Measurements from ENCODE around the gene PIK3AP1. TPM values are rescaled to one million over a fixed set of nuclear protein-coding genes. Genes with fewer than 3 reads are reported as not detected.

PIK3AP1 gene
- total RNA-seq, 1 experiment from 2014 or later, result 1.7 TPM

- H2AK5ac ChIP-seq (ENCODE audit: insufficient read length, low read length), result no peak overlapping the region
- H2BK120ac ChIP-seq (ENCODE audit: low read depth, low read length, poor library complexity, severe bottlenecking), result no peak overlapping the region
- H2BK5ac ChIP-seq (ENCODE audit: insufficient read length, low read length), result no peak overlapping the region
- Mint-ChIP-seq H3K9me3 (peaks cover 3 to 8% of the 10 kb centered on the region in 2 experiments; a peak in 4 of 5 replicates), H3K36me3 (ENCODE audit: insufficient read depth in 1 of 3, low read depth in 3 of 3) (peaks cover 3 to 10% (median 5%) of the 10 kb centered on the region in 3 experiments; a peak in 6 of 7 replicates), H3K4me3 (no peak overlapping the region), H3K27ac (peak overlapping the region in 1 of 3 experiments; percentile 34; a peak in 3 of 7 replicates), H3K27me3 (ENCODE audit: low read depth) (no peaks in the 10 kb centered on the region), H3K4me1 (peaks cover 0 to 5% of the 10 kb centered on the region in 2 experiments; a peak in 2 of 4 replicates)
- H3K79me2 ChIP-seq (ENCODE audit: insufficient read depth, low read length), result no peaks in the 10 kb centered on the region
- no peak overlapping the region for H3K18ac ChIP-seq (ENCODE audit: insufficient read length, low read depth, low read length)
- H2BK12ac ChIP-seq (ENCODE audit: insufficient read length, low read depth, low read length), result no peak overlapping the region
- no peak overlapping the region for H4K8ac ChIP-seq (replicated peaks; ENCODE audit: insufficient read length, low read depth, low read length)
- H4K5ac ChIP-seq (ENCODE audit: insufficient read length, low read depth, low read length), result no peak overlapping the region
- H3K79me1 ChIP-seq (ENCODE audit: insufficient read depth, low read depth, low read length, poor library complexity, severe bottlenecking), result no peaks in the 10 kb centered on the region
- H3K56ac ChIP-seq (ENCODE audit: insufficient read length, low read depth, low read length), result no peak overlapping the region
- H2BK15ac ChIP-seq (ENCODE audit: low read depth, low read length), result no peak overlapping the region
- no peak overlapping the region for H3K4ac ChIP-seq (ENCODE audit: low read depth, low read length)
- H2BK20ac ChIP-seq (ENCODE audit: low read depth, low read length, poor library complexity, severe bottlenecking), result no peak overlapping the region
- H3K23me2 ChIP-seq (ENCODE audit: insufficient read length, low read depth, low read length, poor library complexity, severe bottlenecking), result no peaks in the 10 kb centered on the region
- no peak overlapping the region for H3K14ac ChIP-seq (ENCODE audit: insufficient read depth, low read length)
- no peaks in the 10 kb centered on the region for H3K9me3 ChIP-seq (ENCODE audit: control insufficient read depth, low read depth, low read length)
- DNase-seq, result no peak
- H3K27ac ChIP-seq (ENCODE audit: insufficient read length, low read depth, low read length), result no peak overlapping the region
- H3K23ac ChIP-seq (ENCODE audit: insufficient read length, low read depth, low read length), result no peak overlapping the region
- H3K4me2 ChIP-seq (ENCODE audit: insufficient read depth, insufficient read length, low read length), result no peak overlapping the region
- TF ChIP-seq CTCF (conservative IDR thresholded peaks at IDR 0.05), result no peak
- no peaks in the 10 kb centered on the region for H3K4me1 ChIP-seq (ENCODE audit: insufficient read depth, low read length)
- no peaks in the 10 kb centered on the region for H4K20me1 ChIP-seq (ENCODE audit: control insufficient read depth, insufficient read depth, insufficient read length)
- H3T11ph ChIP-seq (ENCODE audit: low read length), result no peak overlapping the region
- no peak overlapping the region for H3K9ac ChIP-seq (ENCODE audit: extremely low read depth, insufficient read length, low read length)
- no peaks in the 10 kb centered on the region for H3K27me3 ChIP-seq (ENCODE audit: insufficient read depth, low read length)
- H2AFZ ChIP-seq (ENCODE audit: low read length), result no peak overlapping the region
- WGBS (ENCODE audit: extremely low coverage, insufficient read length, low lambda C conversion rate), result no CpG with 5 or more reads among the region's 3 CpGs
- H4K91ac ChIP-seq (ENCODE audit: insufficient read length, low read depth, low read length), result no peak overlapping the region
Measured at GRCh38 chr10:96658844-96659243, 61.5 kb downstream of the PIK3AP1 start.

Measured in H9 (cell line).